Activated CD4-positive, alpha-beta T cell treated with anti-CD3 and anti-CD28 coated beads, Interleukin-2, amount 50 U/mL, for 16 hours (primary cell): ENCODE measurements around the gene SLC6A13.
"Not testable (repeated sequence)": the region's sequence is repeated elsewhere in the genome, so short reads cannot be mapped to it uniquely, and the experiment has no call there.

ENCODE experiments used
- DNase-seq: peaks from one replicate; pipeline ENCODE4 v3.0.0-alpha.2; 2020

Gene SLC6A13

DNA sequence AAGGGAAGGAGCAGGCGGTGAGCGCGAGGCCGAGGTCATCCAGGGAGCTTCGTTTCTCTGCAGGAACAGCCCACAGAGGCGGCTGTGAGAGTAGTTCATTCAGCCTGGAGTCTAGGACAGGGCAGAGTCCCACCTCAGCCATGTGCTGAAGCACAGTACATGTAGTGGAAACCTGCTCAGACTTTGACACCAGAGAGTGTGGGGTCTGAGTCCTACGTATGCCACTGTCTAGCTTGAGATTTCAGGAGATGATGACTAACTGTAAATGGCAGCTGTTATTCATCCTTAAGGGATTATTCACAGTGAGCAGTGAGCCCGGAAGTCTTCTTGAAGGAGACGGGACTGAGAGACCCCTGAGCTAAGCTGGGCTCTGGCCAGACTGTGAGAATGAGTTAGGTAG lies 938 bp upstream of the SLC6A13 start:
- no peak for DNase-seq

DNA sequence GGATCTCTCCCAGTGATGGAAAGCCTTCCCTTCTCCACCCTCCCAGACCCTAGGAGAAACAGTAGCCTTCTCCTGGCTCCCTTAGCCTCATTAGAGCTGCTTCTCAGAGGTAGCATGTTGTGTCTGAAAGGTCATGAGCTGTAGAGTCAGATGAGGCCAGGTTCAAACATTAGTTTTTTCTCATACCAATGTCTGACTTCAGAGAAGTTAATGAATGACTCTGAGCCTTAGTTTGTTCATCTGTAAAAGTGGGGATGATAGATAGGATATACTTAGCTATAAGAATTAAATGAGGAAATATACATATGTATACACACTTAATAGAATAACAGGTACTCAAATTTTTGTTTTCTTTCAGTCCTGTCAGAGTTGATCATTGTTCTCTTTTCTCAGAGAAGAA lies 523 bp downstream of the SLC6A13 start:
- DNase-seq, result no peak

DNA sequence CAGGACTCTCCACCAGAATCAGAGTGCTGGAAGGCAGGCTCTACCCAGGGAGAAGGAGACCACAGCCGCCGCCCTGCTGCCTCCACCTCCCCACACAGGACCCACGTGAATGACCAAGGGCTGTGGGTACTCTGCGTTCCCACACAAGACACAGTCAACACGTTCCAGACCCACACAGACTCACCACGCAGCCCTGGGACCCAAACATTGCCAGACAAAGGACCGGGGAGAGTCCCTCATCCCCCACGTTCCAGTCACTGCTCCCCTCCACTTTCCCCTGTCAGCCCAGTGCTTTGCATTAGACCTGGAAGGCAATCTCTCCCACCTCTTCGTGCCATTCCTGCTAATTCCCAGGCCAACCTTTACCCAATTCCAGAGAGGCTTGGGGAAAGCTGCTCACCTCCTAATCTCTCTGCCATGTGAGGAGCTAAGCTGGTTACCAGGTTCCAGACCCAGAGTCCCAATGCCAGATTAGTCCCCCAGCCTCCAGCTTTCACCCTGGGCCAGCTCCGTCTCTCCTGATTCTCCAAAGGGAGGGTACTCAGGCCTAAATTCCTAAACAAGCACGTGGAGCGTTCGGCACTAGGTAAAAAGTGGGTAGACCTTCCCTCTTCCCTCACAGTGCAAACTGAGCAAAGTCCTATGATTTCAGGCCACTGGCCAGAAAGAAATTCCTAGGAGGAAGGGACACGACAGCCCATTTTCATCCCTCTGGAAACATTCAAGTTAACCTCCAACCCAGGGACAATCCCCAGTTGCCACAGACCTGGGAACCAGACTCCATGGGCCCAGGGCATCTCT lies 4.9 kb downstream of the SLC6A13 start:
- no peak for DNase-seq

DNA sequence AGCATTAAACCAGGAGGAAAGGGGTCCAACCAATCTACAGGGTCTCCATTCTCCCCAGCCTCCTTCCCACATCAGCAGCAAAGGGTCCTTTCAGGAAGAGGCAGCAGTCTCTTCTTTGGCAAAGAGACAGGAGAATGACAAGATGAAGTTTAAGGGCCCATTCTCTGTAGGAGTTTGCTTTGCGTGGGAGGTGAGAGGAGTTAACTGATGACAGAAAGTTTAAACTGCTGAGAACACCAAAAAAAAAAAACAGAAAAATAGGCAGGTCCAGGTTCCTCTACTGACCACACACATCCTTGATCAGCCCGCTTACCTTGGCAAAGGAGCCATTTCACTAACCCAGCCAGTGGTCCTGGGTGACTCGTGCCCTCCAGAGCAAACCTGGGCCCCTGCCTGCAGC lies 5.7 kb downstream of the SLC6A13 start:
- no peak for DNase-seq

DNA sequence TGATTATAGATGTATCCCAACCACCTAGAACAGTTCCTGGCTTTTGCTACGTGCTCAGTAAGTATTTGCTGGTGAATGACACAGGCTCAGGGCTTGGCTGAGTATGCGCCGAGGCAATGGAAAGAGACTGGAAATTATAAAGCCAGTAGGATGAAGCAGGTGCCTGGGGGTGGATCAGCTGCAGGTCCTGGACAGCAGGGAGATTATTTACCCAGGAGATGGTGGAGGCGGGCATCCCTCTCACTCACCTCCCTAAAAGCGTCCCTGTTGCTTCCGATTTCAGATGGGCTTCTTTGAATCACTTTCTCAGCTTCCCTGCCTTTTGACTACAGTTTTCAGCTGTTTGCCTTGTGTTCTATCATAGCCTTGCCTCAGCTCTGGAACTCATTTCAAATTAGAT lies 6.4 kb downstream of the SLC6A13 start:
- DNase-seq, result no peak

DNA sequence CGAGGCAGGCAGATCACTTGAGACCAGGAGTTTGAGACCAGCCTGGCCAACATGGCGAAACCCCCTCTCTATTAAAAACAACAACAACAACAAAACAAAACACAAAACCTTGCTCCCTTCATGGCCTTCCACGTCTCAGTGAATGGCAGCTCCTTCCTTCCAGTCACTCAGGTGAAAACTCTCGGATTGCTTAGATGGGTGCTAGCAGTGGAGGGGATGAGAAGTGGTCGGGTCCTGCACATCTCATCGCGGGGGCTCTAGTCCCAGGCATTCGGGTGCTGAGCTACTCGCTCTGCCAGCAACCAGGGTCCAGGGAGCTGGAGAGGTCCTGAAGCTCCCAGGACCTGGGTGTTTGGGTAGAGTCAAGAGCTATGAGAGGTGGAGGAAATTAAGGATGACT lies 7.7 kb downstream of the SLC6A13 start:
- no peak for DNase-seq

DNA sequence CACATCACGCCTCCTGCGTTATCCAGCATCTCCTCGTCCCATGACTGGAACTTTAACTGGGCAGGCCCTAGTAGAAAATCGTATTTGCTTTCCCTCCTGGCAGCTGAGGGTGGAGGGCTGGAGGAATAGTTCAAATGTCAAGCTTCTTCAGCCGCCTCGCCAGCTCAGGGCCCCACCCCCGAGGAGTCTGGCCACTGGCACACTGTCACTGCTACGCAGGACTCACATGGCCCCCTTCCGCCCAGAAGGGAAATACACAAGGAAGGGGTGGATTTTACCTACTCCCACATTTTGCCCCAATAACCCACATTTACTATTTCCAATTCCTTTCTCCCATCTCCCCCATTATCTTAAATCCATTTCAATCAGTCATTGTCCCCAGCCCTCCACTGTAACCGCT lies 8.6 kb downstream of the SLC6A13 start:
- DNase-seq, result no peak

DNA sequence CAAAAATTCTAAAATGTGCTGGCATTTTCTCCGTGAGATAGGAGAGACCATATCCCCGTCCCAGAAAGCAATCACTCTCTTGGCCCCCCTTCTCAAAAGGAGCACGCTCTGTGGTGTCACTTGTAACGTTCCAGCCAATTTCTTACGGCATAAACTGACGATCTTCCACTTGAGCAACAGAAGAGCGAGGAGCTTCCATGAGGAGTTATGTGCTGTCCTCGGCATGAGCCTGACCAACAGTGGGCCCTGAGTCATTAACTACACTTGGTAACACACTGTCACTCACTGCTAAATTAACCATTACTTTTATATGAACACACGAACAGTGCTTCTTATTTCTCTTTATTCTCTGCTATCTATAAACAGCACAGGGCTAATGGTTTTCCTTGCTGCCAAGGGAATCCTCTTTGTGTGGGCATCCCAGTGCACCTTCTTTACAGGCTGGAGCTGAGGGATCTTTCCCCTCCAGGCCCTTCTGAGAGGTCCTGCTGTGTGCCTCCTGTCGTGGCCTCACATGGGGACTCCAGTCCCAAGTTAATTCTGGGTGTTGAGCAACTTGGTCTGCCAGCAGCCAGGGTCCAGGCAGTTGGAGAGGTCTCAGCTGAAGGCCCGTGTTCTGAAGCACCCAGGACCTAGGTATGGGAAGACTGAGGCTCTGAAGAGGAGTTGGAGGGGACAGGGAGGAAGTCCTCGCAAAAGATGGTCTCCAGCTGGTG lies 9.4 kb downstream of the SLC6A13 start:
- no peak for DNase-seq

DNA sequence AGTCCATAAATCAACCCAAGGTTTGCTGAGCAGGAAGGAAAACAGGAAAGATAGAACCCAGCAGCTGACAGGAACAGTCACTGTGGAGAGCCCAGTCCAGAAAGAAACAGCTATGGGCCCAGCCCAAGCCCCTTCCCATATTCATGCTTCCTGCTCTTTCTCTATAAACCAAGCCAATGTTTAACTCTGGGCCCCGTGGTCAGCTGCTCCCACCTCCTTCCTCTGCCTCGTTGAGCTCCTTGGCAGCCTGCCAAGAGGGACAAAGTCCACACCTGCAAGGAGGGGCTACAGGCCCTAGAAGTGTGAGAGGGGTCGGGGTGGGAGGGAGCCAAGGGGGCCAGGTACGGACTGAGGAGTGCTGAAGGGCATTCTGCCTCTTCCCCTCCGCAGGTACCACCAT lies 10.0 kb downstream of the SLC6A13 start:
- no peak for DNase-seq

DNA sequence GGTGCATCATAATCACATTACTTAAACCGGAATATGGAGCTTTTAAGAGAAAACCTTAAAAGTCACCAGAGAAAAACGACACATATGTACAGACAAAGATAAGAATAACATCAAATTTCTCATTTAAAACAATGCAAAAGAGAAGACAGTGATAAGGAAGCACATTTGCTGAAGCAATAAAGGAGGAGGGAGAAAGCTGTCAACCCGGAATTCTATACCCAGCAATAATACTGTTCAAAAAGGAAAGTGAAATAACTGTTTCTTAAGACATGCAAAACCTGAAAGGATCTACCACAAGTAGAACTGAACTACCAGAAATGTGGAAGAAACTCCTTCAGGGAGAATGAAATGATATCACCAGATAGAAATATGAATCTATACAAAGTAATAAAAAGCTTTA lies 15.4 kb downstream of the SLC6A13 start:
- DNase-seq, result no peak

DNA sequence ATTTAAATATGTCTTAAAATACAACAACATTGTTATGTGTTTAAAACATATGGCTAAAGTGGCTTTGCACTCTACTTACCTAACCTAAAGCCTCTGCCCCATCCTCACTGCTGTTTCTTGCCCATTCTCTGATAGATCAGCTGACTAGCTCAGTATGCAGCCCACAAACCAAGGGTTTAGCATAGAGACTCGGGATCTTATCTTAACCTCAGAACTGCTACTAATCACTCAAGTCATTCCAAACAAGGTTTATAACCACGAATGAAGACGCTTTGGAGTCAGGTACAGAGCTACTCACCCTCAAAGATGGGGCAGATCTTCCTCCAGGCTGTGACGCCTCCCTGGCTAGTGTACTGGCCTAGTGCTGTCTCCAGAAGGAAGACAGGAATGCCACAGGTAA lies 19.3 kb downstream of the SLC6A13 start:
- DNase-seq, result no peak

DNA sequence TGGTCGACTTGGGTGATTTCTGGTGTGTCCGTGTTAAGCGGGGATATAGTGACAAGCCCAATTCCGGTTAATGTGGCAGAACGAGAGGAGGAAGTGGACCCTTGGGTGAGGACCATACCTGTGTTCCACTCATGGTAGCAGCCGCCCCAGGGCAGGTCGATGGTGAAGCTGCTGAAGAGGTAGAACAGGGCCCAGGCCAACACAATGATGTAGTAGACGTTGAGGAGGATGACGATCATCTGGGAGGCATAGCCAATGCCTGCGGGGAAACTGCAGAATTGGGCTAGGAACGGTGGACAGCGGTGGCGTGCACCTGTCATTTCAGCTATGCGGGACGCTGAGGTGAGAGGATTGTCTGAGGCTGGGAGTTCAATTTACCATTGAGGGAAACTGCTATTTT lies 20.1 kb downstream of the SLC6A13 start:
- DNase-seq, result no peak

DNA sequence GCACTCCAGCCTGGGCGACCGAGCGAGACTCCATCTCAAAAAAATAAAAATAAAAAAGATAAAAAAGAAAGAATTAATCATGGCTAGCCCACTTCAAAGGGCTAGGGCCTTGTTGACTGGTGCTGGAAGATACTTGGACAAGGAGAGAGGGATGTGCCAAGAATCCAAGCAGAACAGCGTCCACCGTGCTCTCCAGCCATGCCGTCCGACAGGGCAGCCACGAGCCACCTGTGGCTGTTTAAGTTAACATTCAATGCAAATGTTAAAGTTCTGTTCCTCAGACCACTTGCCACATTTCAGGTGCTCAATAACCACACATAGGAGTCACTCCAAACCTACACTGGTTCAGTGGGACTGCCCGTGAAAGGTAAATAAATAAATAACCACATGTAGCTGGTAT lies 21.4 kb downstream of the SLC6A13 start:
- no peak for DNase-seq

DNA sequence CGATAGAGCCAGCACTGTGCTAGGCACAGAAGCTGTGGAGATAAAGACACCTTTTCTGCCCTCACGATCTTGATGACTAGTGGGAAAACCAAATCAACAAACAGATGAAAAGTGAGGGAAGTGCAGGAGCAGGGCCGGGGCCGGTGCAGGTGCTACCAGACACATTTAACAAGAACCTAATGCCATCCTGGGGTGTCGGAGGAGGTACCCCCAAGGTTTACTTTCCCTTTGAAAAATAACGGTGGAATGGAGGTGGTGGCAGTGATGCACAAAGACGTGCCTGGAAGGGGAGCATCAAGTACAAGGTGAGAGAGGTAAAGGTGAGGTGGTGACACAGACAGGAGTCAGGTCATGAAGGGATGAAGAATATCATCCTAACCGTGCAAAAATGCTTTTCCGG lies 22.1 kb downstream of the SLC6A13 start:
- DNase-seq, result no peak

DNA sequence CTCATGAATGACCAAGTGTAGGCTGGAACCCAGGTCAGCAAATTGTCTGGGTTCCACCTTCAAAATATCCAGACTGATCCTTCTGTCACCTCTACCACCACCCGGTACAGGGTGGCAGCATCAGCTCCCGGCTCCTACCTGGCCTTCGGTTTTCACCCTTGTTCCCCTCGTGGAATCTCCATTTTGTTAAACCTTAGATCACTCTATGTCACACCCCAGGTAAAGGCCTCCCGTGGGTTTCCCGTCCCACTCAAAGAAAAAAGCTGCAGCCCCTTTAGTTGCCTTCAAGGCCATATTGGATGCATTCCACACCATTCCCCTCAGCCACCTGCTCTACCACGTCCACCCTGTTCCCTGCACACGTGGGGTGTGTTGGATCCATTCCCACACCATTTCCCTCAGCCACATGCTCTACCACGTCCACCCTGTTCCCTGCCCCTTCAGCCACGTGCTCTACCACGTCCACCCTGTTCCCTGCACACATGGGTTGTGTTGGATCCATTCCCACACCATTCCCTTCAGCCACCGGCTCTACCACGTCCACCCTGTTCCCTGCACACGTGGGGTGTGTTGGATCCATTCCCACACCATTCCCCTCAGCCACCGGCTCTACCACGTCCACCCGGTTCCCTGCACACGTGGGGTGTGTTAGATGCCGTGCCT lies 23.8 kb downstream of the SLC6A13 start:
- DNase-seq, result no peak

DNA sequence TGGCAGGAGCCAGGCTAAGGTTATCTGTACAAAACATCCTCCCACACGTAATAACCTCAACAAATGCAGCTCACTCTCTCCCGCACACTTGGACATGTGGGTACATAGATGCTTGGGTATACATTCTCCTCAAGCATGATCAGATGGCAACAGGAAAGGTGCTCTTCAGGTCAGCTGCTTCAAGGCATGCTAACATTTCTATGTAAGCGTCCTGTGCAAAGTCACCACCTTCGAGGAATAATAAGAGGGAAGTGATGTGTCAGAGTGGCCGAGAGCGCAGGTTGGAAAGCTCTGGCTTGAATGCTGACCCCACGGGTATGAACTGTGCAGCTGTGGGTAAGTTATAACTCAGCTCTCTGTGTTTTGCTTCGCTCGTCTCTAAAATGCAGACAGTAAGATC lies 24.5 kb downstream of the SLC6A13 start:
- no peak for DNase-seq

DNA sequence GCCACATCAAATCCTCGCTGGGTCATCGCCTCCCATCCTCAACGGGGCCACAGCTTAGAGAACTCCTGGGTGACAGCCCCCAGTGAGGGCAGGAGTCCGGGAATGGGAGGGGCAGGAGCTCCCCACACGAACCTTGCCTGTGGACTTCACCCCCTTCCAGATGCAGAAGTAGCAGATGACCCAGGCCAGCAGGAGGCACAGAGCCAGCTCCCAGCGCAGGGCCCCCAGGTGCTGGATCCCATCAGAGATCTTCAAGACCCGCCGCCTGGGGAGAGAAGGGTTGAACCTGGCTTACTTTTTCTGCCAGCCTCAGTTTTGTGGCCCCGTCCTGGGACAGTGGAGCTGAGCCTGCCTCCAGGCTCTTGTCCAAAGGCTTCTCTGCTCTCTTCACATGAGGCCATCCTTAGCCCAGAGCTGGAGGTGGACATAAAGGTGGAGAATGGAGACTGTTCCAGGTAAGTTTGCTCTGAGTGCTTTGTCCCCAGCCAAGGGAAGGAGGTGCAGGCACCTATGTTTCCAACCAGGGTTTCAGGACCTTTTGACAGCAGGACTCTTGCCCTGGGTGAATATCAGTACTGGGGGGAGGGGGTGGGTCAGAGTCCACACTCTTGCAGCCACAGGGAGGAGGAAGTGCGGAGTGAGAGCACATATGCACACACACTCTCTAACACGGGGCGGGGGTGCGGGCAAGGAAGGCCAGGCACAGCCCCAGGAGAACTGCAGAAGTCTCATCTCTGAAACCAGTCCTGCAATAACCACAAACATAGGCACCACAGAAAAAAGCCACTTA lies 25.4 kb downstream of the SLC6A13 start:
- DNase-seq, result no peak

DNA sequence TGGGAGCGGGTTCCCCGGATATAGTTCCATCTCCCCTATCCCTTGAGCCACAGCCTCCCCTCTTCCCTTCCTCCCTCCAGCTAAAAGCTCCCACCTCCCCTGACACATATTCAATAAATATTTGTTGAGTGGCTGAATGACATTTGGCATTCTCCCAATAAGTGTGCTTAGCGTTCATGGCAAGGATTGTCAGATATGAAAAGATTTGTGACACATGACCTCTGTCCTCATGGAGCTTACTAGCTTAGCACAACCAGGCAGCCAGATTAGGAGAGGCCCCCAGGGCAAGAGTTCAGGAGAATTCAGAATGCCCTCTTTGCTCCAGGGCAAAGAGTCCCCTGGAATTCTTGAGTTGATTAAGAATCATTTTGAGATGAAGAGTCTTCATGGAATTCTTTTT lies 26.2 kb downstream of the SLC6A13 start:
- DNase-seq, result no peak

DNA sequence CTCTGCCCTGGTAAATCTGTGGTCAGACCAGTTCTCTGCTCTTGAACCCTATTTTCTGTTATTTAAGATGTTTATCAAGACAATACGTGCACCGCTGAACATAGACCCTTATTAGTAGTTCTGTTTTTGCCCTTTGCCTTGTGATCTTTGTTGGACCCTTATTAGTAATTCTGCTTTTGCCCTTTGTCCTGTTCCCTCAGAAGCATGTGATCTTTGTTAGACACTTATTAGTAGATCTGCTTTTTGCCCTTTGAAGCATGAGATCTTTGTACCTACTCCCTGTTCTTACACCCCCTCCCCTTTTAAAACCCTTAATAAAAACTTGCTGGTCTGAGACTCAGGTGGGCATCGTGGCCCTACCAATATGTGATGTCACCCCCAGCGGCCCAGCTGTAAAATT lies 26.7 kb downstream of the SLC6A13 start:
- DNase-seq, result not testable (repeated sequence)

DNA sequence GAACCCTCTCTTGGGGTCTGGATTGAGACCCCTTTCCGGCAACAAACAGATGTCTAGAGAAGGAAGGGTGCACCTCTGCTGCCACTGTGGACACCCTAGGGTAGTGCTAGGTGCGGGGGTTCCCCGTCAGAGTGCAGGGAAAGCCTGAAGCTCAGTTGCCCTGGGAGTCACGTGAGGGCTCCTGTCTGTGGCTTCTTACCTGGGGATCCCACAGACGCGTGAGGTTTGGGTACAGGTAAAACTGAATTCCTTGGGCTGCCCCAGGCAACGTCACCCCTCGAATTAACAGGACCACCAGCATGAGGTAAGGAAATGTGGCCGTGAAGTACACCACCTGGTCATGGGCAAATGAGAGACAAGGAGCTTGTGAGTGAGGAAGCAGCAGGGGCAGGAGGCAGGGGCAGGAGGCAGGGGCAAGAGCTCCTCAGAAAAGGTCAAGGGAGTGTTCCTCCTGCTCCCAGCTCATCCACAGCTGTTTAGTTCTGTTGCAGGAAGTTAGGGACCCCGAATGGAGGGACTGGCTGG lies 27.7 kb downstream of the SLC6A13 start:
- no peak for DNase-seq

DNA sequence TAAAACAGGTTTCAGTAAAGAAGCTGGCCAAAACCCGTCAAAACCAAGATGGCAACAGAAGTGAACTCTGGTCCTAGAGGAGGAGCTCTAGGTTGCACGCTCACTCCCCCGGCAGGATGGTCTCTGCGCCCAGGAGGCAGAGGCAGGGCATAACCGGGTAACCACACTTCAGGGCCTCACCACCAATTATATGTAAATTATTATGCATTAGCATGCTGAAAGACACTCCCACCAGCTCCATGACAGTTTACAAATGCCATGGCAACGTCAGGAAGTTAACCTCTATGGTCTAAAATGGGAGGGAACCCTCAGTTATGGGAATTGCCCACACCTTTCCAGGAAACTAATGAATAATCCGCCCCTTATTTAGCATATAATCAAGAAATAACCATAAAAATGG lies 28.6 kb downstream of the SLC6A13 start:
- no peak for DNase-seq

DNA sequence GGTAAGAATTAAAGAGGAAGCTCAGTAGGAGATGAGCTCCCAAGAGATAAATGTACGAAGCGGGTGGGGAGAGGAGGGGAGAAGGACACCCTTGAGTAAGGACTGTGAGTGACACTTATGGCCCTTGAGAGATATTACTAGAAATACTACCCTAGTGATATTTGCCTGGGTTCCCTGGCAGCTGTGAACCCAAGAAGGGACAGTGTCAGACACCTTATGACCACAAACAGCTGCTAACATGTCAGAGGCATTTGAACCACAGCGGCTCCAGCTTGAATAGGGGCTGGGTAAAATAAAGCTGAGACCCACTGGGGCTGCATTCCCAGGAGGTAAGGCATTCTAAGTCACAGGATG lies 29.0 kb downstream of the SLC6A13 start:
- DNase-seq, result no peak
